K562 (cell line): ENCODE results near the gene ZCCHC17. TPM values are rescaled to one million over a fixed set of nuclear protein-coding genes. Genes with fewer than 3 reads are reported as not detected.

ENCODE experiments used
- EHMT2 ChIP-seq: fragments of 450-650 bp; IDR thresholded peaks from 2 replicates; pipeline ENCODE4 v1.6.1; 2018; ENCODE audit warnings: antibody characterized with exemption
- FUS ChIP-seq: fragments of 200-400 bp; formaldehyde crosslinking; optimal IDR thresholded peaks from 2 replicates; pipeline ENCODE3; 2017; ENCODE audit warnings: low read depth, low read length
- GATAD2B ChIP-seq: fragments of 450-650 bp; IDR thresholded peaks from 2 replicates; pipeline ENCODE4 v1.6.1; 2017; ENCODE audit warnings: mild to moderate bottlenecking, borderline replicate concordance
- NR3C1 ChIP-seq: sonication (generic); formaldehyde crosslinking; IDR thresholded peaks from 2 replicates; pipeline ENCODE4 v1.8.1; 2022; ENCODE audit warnings: missing genetic modification reagents
- RAD51 ChIP-seq: fragments of 450-650 bp; IDR thresholded peaks from 2 replicates; pipeline ENCODE4 v1.7.1; 2016; ENCODE audit warnings: low read depth, mild to moderate bottlenecking, borderline replicate concordance
- RERE ChIP-seq: sonication (generic); formaldehyde crosslinking; IDR thresholded peaks from 2 replicates; pipeline ENCODE4 v1.8.0; 2023; ENCODE audit warnings: missing genetic modification reagents, mild to moderate bottlenecking, borderline replicate concordance
- TAF7 ChIP-seq: fragments of 450-650 bp; IDR thresholded peaks from 2 replicates; pipeline ENCODE4 v1.6.1; 2016; ENCODE audit warnings: missing genetic modification characterization, missing compliant biosample characterization
- TFAP4 ChIP-seq: sonication (generic); formaldehyde crosslinking; IDR thresholded peaks from 2 replicates; pipeline ENCODE4 v1.8.0; 2022; ENCODE audit warnings: missing genetic modification reagents, mild to moderate bottlenecking, moderate library complexity, borderline replicate concordance
- ZHX1 ChIP-seq: fragments of 150-350 bp; conservative IDR thresholded peaks from 2 replicates; pipeline ENCODE4 v1.6.1; 2014; ENCODE audit warnings: low read length
- ZNF253 ChIP-seq: fragments of 250-450 bp; sonication (Bioruptor Pico); conservative IDR thresholded peaks from 2 replicates; pipeline ENCODE4 v1.6.1; 2021; ENCODE audit warnings: mild to moderate bottlenecking
- ZNF277 ChIP-seq: fragments of 250-450 bp; sonication (Bioruptor Pico); IDR thresholded peaks from 2 replicates; pipeline ENCODE4 v1.8.0; 2022; ENCODE audit warnings: inconsistent platforms, mild to moderate bottlenecking, moderate library complexity, borderline replicate concordance
- polyA plus RNA-seq, 8 experiments: library from polyadenylated mRNA; depleted of rRNA in 4 of 8; stranded (reverse) in 5 of 8; unstranded in 3 of 8; fragments of >200 nt; fragmentation: Nextera tagmentation in 2 of 8; fragmentation: Illumina TruSeq in 1 of 8; extraction: Ambion mirVana in 2 of 8; extraction: Trizol in 1 of 8; gene quantifications; 2 replicates each; pipeline versions ENCODE4 v1.2.1 to v1.2.3, GENCODE V29; 2011 to 2014; ENCODE audit warnings: inconsistent platforms in 1 of 8, missing spikeins in 1 of 8
- total RNA-seq, 7 experiments: library from RNA; depleted of rRNA in 6 of 7; stranded (reverse); fragments of >200 nt in 6 of 7; fragmentation: Illumina TruSeq in 2 of 7; extraction: Trizol in 2 of 7; gene quantifications; 2 replicates each; pipeline versions ENCODE4 v1.2.1 to v1.2.3, GENCODE V29; 2011 to 2021; ENCODE audit warnings: low replicate concordance in 1 of 7

Gene ZCCHC17
- total and polyA plus RNA-seq, 9 of the 15 experiments (the other 6 are each of a cell fraction or from before 2014, with no cell fraction given): 46.9 to 150 (median 74.7) TPM

GRCh38 chr1:31377364-31377863, 80.6 kb downstream of the ZCCHC17 start (continued):
- TF ChIP-seq RERE (no peak), TAF7 (no peak), ZNF277 (CRISPR knock-in tag) (no peak), ZHX1 (no peak), EHMT2 (no peak), GATAD2B (no peak), NR3C1 (CRISPR knock-in tag) (no peak), FUS (no peak), TFAP4 (CRISPR knock-in tag) (no peak), ZNF253 (no peak), RAD51 (no peak)
